Stromal cell of bone marrow (primary cell): ENCODE data around the gene WDR49.

Experiments
- DNase-seq: peaks from one replicate; pipeline ENCODE4 v3.0.0-alpha.2; 2012; ENCODE audit warnings: low read depth

WDR49 gene

DNA sequence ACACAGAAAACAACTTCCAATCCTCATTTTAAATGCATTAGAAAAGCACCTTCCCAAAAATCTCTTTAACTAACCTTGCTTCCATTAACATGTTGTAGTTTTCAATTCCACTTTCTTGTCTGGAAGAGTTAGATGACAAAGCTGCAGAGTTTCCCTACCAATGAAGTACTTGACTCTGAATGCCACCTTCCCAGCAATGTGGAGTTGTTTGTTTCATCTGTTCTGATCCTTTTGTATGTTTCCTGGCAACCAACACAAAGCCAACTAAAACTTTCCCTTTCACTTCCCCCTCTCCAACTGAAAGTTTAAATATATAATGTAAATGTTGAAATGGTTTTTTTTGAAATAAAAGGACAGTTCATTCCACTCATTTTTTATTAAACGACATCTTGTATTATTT lies at the start of gene WDR49:
Gene WDR49, minus strand, starts transcription at position 183 of the 400 bp plus-strand sequence. CDS start 517 bp downstream, outside the sequence.
- no peak for DNase-seq

DNA sequence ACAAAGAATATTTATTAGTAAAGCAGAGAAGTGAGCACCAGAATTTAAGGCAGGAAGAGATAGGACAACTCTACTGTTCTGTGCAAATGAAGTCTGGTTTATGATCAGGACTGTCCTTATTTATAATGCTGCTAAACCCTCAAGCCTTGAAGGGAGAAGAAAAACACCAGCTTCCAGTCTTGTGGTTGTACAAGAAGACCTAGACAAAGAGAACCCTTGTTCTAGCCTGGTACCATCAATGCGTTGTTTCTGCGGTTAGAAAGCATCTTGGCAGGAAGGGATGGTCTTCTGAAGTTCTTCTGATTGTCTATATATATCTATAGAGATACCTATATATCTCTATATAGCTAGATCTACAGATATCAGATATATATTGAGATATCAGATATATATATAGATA lies 47.2 kb upstream of the WDR49 start:
- no peak for DNase-seq

DNA sequence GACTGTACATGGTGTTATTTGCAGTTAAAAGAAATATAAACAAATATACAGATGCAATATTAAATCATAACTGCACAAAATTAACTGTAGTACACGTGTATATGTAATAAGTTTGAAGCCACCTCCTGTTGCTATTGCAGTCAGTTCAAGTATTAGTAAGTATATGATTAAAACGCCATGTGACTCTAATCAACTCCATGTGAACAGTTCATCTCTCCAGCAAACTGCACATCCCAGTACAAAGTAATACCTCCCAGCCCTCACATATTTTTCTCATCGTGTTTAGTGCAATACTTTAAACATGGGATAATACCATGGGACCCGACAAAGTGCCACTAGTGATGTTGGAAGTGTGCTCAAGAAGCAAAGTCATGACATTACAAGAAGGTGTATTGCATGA lies 46.3 kb upstream of the WDR49 start:
- no peak for DNase-seq

DNA sequence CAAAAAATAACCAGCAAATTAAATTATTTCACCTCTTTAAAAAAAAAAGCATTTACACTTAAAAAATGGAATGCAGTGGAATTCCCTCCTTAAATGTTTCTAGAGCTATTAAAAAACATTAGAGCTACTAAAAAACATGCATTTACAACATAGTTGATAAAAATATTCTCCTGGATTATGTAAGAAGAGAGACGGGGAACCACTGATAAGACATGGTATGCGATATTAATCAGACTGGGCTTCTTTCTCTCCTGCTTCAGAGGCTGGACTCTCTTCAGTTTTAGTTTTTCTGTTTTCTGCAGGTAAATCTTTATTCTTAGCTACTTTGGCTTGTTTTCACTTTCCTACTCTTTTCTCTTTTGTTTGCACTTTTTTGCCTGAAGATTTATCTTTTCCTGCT lies 40.4 kb upstream of the WDR49 start:
- DNase-seq = no peak

DNA sequence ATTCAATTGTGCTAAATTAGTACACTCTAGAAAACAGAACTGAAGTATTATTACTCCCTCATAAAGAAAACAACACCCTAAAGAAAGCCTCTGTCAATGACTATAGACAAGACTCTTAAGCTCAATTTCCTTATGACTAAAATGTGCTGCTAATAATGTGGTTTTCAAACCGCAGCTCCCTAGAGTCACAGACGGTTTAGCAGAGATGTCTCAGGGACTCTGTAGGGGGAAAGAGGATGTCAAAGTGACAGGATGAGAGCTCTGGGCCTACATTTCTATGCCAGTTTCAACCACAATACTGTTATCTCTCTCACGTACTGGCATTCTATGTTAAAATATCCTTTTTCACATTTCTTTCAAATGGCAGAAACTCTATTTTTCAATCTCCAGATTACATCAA lies 37.6 kb upstream of the WDR49 start:
- peak; percentile 9 for DNase-seq

DNA sequence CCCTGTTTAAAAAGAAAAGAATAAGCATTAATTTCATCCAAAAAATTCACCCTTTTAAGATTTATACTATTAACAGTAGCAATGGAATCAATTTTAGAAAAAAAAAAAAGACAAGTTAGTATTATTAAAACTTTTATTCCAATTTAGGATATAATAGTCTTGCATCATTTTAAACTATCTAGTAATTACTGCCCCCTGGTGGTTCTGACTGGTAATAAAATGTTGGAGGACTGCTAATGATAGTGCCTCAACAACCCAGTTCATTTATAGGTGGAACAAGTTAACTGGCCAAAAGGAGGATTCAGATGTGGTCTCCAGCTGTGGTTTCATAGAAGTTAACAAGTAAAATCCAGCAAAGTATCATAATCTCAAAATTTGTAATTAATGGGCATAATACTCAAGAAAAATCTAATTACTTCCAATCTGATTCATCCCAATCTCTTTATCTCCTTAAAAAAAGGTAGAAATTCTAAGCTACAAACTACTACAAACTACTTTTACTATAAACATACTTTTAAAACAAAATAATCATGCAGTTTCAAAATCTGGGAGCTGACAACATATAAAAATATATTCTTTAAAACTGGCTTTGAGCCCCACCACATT lies 30.7 kb upstream of the WDR49 start:
- peak; percentile 41 for DNase-seq

DNA sequence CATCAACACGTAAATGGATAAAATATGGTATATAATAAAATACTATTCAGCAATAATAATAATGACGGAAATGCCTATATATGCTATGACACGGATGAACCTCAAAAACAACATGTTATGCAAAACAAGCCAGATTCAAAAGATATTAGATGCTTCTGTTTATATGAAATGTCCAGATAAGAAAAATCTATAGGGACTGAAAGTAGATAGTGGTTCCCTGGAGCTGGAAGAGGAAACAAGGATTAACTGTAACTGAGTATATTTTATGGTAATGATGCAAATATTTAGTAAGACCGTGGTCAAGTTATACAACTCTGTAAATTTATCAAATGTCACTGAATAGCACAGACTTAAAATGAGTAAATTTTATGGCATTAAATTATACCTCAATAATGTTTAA lies 25.8 kb upstream of the WDR49 start:
- DNase-seq = no peak

DNA sequence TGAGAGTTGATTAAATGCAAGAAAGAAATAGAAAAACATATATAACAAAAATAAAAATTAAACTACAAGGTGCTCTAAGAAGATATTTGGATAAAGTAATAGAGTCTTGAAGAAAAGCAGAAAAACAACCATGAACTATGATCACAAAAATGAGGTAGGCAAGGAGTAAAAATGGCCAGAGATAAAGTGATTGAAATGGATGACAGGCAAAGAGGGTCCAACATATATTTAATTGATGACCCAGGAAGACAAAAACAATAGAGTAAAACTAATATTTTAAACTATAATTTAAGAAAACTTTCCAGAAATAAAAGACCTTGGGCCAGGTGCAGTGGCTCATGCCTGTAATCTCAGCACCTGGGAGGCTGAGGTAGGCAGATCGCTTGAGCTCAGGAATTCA lies 22.1 kb upstream of the WDR49 start:
- no peak for DNase-seq

- no peak for DNase-seq
Observed at GRCh38 chr3:167673221-167673620, 19.5 kb upstream of the WDR49 start.

- no peak for DNase-seq
Observed at GRCh38 chr3:167671878-167672427, 18.2 kb upstream of the WDR49 start.

DNA sequence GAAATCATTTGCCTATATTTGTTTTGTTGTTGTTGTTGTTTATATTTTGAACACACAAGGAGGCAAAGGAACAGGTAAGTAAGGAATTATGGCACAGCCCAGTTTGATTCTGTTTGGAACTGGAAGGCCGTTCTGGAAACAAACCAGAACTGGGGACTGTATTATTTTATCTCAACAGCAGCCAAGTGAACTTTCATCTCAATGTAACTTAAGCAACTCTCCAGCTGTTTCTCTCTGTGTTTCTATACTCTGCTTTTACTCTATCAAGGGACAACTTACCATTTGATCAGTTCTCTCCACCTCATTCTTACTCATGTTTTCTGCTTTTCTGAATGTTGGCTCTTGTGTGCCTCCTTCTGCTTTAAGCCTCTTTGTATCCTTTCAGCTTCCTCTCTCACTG lies 16.0 kb upstream of the WDR49 start:
- DNase-seq = no peak

- no peak for DNase-seq
Observed at GRCh38 chr3:167668651-167669050, 14.9 kb upstream of the WDR49 start.

DNA sequence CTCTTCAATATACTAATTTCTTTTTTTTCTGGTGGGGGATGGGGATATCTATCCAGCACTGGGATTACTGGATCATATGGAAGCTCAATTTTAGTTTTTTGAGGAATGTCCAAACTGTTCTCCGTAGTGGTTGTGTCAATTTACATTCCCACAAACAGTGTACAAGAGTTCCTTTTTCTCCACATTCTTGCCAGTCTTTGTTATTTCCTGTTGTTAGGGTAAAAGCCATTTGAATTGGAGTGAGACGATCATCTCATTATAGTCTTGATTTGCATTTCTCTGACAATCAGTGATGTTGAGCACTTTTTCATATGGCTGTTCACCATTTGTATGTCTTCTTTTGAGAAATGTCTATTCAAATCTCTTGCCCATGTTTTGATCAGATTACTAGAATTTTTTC lies 12.8 kb upstream of the WDR49 start:
- DNase-seq = no peak

GRCh38 chr3:167662919-167663400 lies 9.2 kb upstream of the WDR49 start:
- no peak for DNase-seq

GRCh38 chr3:167657684-167658225 lies 4.0 kb upstream of the WDR49 start:
- no peak for DNase-seq

GRCh38 chr3:167656821-167657220 lies 3.1 kb upstream of the WDR49 start:
- no peak for DNase-seq

DNA sequence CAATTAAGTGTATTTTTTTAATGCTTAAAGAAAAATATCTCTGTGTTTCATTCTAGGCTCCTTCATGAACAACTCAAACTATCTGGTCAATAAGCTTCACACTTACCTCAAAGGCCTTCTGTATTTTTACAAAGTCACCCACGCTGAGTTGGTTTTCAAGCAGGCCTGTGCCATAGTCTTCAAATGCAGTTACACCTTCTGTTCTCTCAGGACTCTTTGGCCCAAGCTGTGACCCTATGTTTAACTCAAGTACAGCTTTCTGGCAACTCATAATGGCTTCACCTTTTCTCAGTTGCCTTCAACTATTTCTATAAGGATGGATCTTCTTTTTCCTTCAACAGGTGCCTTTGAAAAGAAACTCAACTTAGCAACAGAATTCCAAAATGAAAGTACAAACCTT lies 587 bp downstream of the WDR49 start:
- DNase-seq = no peak

DNA sequence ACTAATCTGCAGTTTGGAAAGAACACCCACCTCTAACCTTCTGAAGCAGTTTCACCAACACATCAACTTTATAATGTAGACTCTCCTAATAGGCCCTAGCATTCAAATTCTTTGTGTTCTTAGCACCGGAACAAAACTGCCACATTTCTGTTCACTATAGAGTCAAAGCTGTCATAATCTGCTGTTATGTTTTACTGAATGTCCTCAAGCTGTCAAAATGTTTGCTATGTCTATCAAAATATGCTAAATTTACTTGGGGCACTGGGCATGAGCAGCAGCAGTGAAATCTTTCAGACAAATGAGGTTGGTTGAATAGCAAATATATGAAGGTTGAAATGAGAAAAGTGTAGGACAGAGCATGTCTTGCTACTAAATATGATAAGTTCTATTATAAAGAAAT lies 1.9 kb downstream of the WDR49 start:
- DNase-seq = no peak

- DNase-seq = no peak
Observed at GRCh38 chr3:167650459-167650858, 3.3 kb downstream of the WDR49 start.

- no peak for DNase-seq
Observed at GRCh38 chr3:167649746-167650145, 4.0 kb downstream of the WDR49 start.

GRCh38 chr3:167644611-167645010 lies 9.1 kb downstream of the WDR49 start:
- DNase-seq = no peak

GRCh38 chr3:167631471-167631870 lies 22.3 kb downstream of the WDR49 start:
- DNase-seq = no peak

- no peak for DNase-seq
Observed at GRCh38 chr3:167626490-167626889, 27.3 kb downstream of the WDR49 start.

DNA sequence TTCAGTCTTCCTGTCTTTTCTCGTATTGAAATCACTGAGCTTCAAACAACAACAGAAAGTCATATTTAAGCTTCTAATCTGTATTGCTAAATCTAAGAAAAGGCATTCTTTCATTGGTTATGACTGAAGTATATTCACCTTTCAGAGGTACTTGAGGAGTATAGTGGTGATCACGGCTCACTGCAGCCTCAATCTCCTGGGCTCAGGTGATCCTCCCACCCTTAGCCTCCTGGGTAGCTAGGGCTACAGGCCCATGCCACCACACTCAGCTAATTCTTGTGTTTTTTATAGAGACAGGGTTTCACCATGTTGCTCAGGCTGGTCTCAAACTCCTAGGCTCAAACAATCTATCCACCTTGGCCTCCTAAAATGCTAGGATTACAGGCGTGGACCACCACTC lies 38.7 kb downstream of the WDR49 start:
- DNase-seq = no peak
